Left lobe of liver (tissue), 2 donors: ENCODE measurements around the gene PSME3IP1. TPM values are rescaled to one million over a fixed set of nuclear protein-coding genes. Genes with fewer than 3 reads are reported as not detected.

ENCODE experiments used
- ATAC-seq: fragments of 200-7000 bp; cut with Tn5 transposase; one replicate; pipeline ENCODE4 v1.9.1; 2020; ENCODE audit warnings: mild to moderate bottlenecking, moderate library complexity
- DNase-seq: peaks from one replicate; pipeline ENCODE4 v3.0.0-alpha.2; 2020; ENCODE audit warnings: low spot score
- total RNA-seq: library from RNA; stranded (reverse); gene quantifications from one replicate; pipeline ENCODE4 v1.2.1, GENCODE V29; 2021
- donor health status: DM: no; HTN: no; CAD: no; lungs with moderate emphysema.
- donor health status: DM: no; HTN: yes; CAD: no.

PSME3IP1 gene
- total RNA-seq, 1 donor from 2014 or later = 26.6 TPM

GRCh38 chr16:57169327-57169726, 16.5 kb downstream of the PSME3IP1 start:
- no peak for ATAC-seq
- no peak for DNase-seq

GRCh38 chr16:57167953-57168352, 17.9 kb downstream of the PSME3IP1 start:
- peak; percentile 65 for ATAC-seq

GRCh38 chr16:57167538-57167937, 18.3 kb downstream of the PSME3IP1 start:
- no peak for DNase-seq
- ATAC-seq = no peak

More at GRCh38 chr16:57167953-57168352, 17.9 kb downstream of the PSME3IP1 start:
- no peak for DNase-seq

GRCh38 chr16:57166951-57167350, 18.9 kb downstream of the PSME3IP1 start:
- ATAC-seq (peak; percentile 25), DNase-seq (no peak)

- peak; percentile 22 for ATAC-seq
Measured at GRCh38 chr16:57166451-57166850, 19.4 kb downstream of the PSME3IP1 start.

GRCh38 chr16:57165938-57166337, 19.9 kb downstream of the PSME3IP1 start:
- ATAC-seq = peak; percentile 57
- no peak for DNase-seq

More at GRCh38 chr16:57166451-57166850, 19.4 kb downstream of the PSME3IP1 start:
- DNase-seq = no peak

GRCh38 chr16:57165483-57165882, 20.4 kb downstream of the PSME3IP1 start:
- DNase-seq (no peak), ATAC-seq (peak; percentile 85)

GRCh38 chr16:57163842-57164241, 22.0 kb downstream of the PSME3IP1 start:
- DNase-seq (no peak), ATAC-seq (no peak)

- ATAC-seq = no peak
- no peak for DNase-seq
Measured at GRCh38 chr16:57159447-57159846, 26.4 kb downstream of the PSME3IP1 start.

GRCh38 chr16:57157533-57157932, 28.3 kb downstream of the PSME3IP1 start:
- no peak for DNase-seq
- no peak for ATAC-seq

- DNase-seq (no peak), ATAC-seq (peak; percentile 52)
Measured at GRCh38 chr16:57156351-57156703, 29.5 kb downstream of the PSME3IP1 start.

GRCh38 chr16:57155702-57156350, 30.0 kb downstream of the PSME3IP1 start:
- no peak for DNase-seq

GRCh38 chr16:57153841-57154240, 32.0 kb downstream of the PSME3IP1 start:
- no peak for DNase-seq
- ATAC-seq = no peak

More at GRCh38 chr16:57155702-57156350, 30.0 kb downstream of the PSME3IP1 start:
- ATAC-seq = no peak

- no peak for ATAC-seq
- DNase-seq = no peak
Measured at GRCh38 chr16:57152096-57153093, 33.4 kb downstream of the PSME3IP1 start.

GRCh38 chr16:57151369-57151768, 34.5 kb downstream of the PSME3IP1 start:
- DNase-seq = peak; percentile 31
- ATAC-seq = no peak

GRCh38 chr16:57150682-57151330, 35.0 kb downstream of the PSME3IP1 start:
- peak; percentile 34 for DNase-seq
- ATAC-seq = no peak

GRCh38 chr16:57149391-57149790, 36.4 kb downstream of the PSME3IP1 start:
- ATAC-seq (no peak), DNase-seq (peak; percentile 31)

GRCh38 chr16:57148481-57148880, 37.4 kb downstream of the PSME3IP1 start:
- ATAC-seq (no peak), DNase-seq (peak; percentile 34)

GRCh38 chr16:57147381-57148221, 38.2 kb downstream of the PSME3IP1 start:
- DNase-seq = peak; percentile 42
- peak; percentile 15 for ATAC-seq

- DNase-seq (peak; percentile 41), ATAC-seq (peak; percentile 29)
Measured at GRCh38 chr16:57146735-57147134, 39.1 kb downstream of the PSME3IP1 start.
